ENCODE measurements around the gene MAP1S. TPM values are rescaled to one million over a fixed set of nuclear protein-coding genes. Genes with fewer than 3 reads are reported as not detected.

Gene MAP1S
- 7.8 and 18.4 TPM in 2 replicates for polyA plus RNA-seq (2012; rRNA removed)
- polyA plus RNA-seq (2012; cell fraction: cytosol; rRNA removed): 4.9 and 9.1 TPM in 2 replicates
- polyA plus RNA-seq (2012; cell fraction: nucleus; rRNA removed): 24.7 and 42.3 TPM in 2 replicates

- Histone ChIP-seq H3K27ac (ENCODE audit: low read depth in 2 of 2, low read length in 1 of 2) (peak within 1 kb of the TSS in 1 of 2 experiments; percentile 54; a peak in 1 of 4 replicates), H3K4me1 (ENCODE audit: control insufficient read depth in 1 of 2, insufficient read depth in 2 of 2, low read depth in 1 of 2, low read length in 1 of 2) (peaks cover 16 to 20% of the 10 kb centered on the region in 2 experiments; a peak in 2 of 4 replicates), H2AFZ (ENCODE audit: low read depth) (peak within 1 kb of the TSS; percentile 93), H3K36me3 (replicated peaks in 1 of 2; ENCODE audit: control insufficient read depth in 1 of 2, insufficient read depth in 2 of 2, low read length in 1 of 2) (peaks cover 0 to 3% of the 10 kb centered on the region in 2 experiments), H3K4me3 (ENCODE audit: low read depth in 2 of 2, low read length in 1 of 2) (peak within 1 kb of the TSS; percentile 74 to 82), H3K4me2 (peak within 1 kb of the TSS; percentile 96), H3K9me3 (no peaks in the 10 kb centered on the region), H4K20me1 (ENCODE audit: insufficient read depth) (peaks cover 28% of the 10 kb centered on the region), H3F3A (replicated peaks; ENCODE audit: insufficient read depth) (no peaks in the 10 kb centered on the region), H3K9me2 (no peaks in the 10 kb centered on the region), H3K79me2 (ENCODE audit: insufficient read depth) (peaks cover 34% of the 10 kb centered on the region), H3K9ac (peak within 1 kb of the TSS; percentile 75), H3K27me3 (ENCODE audit: insufficient read depth) (no peaks in the 10 kb centered on the region)
- WGBS (ENCODE audit: low lambda C conversion rate): 12% methylated on average over 10 of the region's 53 CpGs
- peak; percentile 98 for DNase-seq
- ChIA-PET POLR2A (interaction anchor here (0.8 to 1.5 kb wide), 2 partner anchors 113 to 140 kb away, joined by 3 to 4 read pairs; partner anchors contain the start of gene RPL18A), CTCF (interaction anchor here (1.1 to 5.9 kb wide), 5 partner anchors 13 to 140 kb away, joined by 3 to 30 read pairs (median 4); partner anchors contain the start of gene RPL18A)
- no peak for TF ChIP-seq EP300 (IDR thresholded peaks at IDR 0.05; ENCODE audit: borderline replicate concordance in 1 of 2, low read depth in 1 of 2, low read length in 1 of 2)
- peak; percentile 65 for TF ChIP-seq GABPA (IDR thresholded peaks at IDR 0.05; ENCODE audit: low read depth)
- peak; percentile 85 for TF ChIP-seq POLR2AphosphoS5 (IDR thresholded peaks at IDR 0.05; ENCODE audit: low read depth, low read length)
- no peak for TF ChIP-seq CHD2 (IDR thresholded peaks at IDR 0.05; ENCODE audit: low read length, partially characterized antibody)
- TF ChIP-seq YY1 (IDR thresholded peaks at IDR 0.05; ENCODE audit: low read depth): peak; percentile 91
- peak; percentile 36; the same call in 1 of the 2 replicates for TF ChIP-seq ELF1 (IDR thresholded peaks at IDR 0.05)
- TF ChIP-seq MXI1 (IDR thresholded peaks at IDR 0.05; ENCODE audit: low read depth, low read length): peak; percentile 54; the same call in 1 of the 2 replicates
- no peak for TF ChIP-seq RAD21 (IDR thresholded peaks at IDR 0.05; ENCODE audit: low read length)
- peak; percentile 94 for TF ChIP-seq TAF1 (IDR thresholded peaks at IDR 0.05; ENCODE audit: borderline replicate concordance, low read depth, low read length)
- peak; percentile 27; the same call in 1 of the 2 replicates for TF ChIP-seq USF1 (IDR thresholded peaks at IDR 0.05; ENCODE audit: borderline replicate concordance, low read depth)
Observed at GRCh38 chr19:17718947-17719711, at the start of gene MAP1S. TSS of gene MAP1S (plus strand) at chr19:17719480. CDS start at chr19:17719503, 23 bp downstream.

- Histone ChIP-seq H3K4me1 (ENCODE audit: control insufficient read depth in 1 of 2, insufficient read depth in 2 of 2, low read depth in 1 of 2, low read length in 1 of 2) (peaks cover 0 to 6% of the 10 kb centered on the region in 2 experiments; a peak in 1 of 4 replicates), H3K9ac (no peak overlapping the region), H3K4me3 (ENCODE audit: low read depth in 2 of 2, low read length in 1 of 2) (no peak overlapping the region), H3K27me3 (ENCODE audit: insufficient read depth) (no peaks in the 10 kb centered on the region), H3K9me2 (no peaks in the 10 kb centered on the region), H3K27ac (ENCODE audit: low read depth in 2 of 2, low read length in 1 of 2) (no peak overlapping the region), H3K36me3 (replicated peaks in 1 of 2; ENCODE audit: control insufficient read depth in 1 of 2, insufficient read depth in 2 of 2, low read length in 1 of 2) (no peaks in the 10 kb centered on the region), H2AFZ (ENCODE audit: low read depth) (no peak overlapping the region), H3K79me2 (ENCODE audit: insufficient read depth) (no peaks in the 10 kb centered on the region), H3F3A (replicated peaks; ENCODE audit: insufficient read depth) (no peaks in the 10 kb centered on the region), H4K20me1 (ENCODE audit: insufficient read depth) (no peaks in the 10 kb centered on the region), H3K4me2 (no peak overlapping the region), H3K9me3 (no peaks in the 10 kb centered on the region)
- 60% methylated on average over 2 of the region's 2 CpGs for WGBS (ENCODE audit: low lambda C conversion rate)
- no peak for TF ChIP-seq SIN3A (IDR thresholded peaks at IDR 0.05; ENCODE audit: borderline replicate concordance, low read depth, low read length)
- no peak for TF ChIP-seq RFX5 (IDR thresholded peaks at IDR 0.05; ENCODE audit: low read length)
- no peak for TF ChIP-seq PBX3 (IDR thresholded peaks at IDR 0.05)
- TF ChIP-seq CHD2 (IDR thresholded peaks at IDR 0.05; ENCODE audit: low read length, partially characterized antibody): peak; percentile 76
- TF ChIP-seq RAD21 (IDR thresholded peaks at IDR 0.05; ENCODE audit: low read length): no peak
- no peak for TF ChIP-seq NFIC (IDR thresholded peaks at IDR 0.05; ENCODE audit: borderline replicate concordance)
- TF ChIP-seq GABPA (IDR thresholded peaks at IDR 0.05; ENCODE audit: low read depth): no peak
- no peak for TF ChIP-seq MEF2A (IDR thresholded peaks at IDR 0.05; ENCODE audit: borderline replicate concordance, low read depth)
- TF ChIP-seq TAF1 (IDR thresholded peaks at IDR 0.05; ENCODE audit: borderline replicate concordance, low read depth, low read length): no peak
- no peak for TF ChIP-seq MXI1 (IDR thresholded peaks at IDR 0.05; ENCODE audit: low read depth, low read length)
- no peak for TF ChIP-seq RCOR1 (IDR thresholded peaks at IDR 0.05; ENCODE audit: low read length)
- TF ChIP-seq EZH2phosphoT487 (IDR thresholded peaks at IDR 0.05; ENCODE audit: borderline replicate concordance, low read depth): no peak
- TF ChIP-seq FOXJ3 (CRISPR knock-in tag; IDR thresholded peaks at IDR 0.05): no peak
- TF ChIP-seq USF1 (IDR thresholded peaks at IDR 0.05; ENCODE audit: borderline replicate concordance, low read depth): peak; percentile 87
- TF ChIP-seq ZBTB33 (IDR thresholded peaks at IDR 0.05; ENCODE audit: borderline replicate concordance, low read depth): no peak
- ChIA-PET POLR2A (no interaction called here), CTCF (interaction anchor here (0.9 kb wide), 1 partner anchor 11 kb away, joined by 3 read pairs; no protein-coding TSS in a partner anchor)
- peak; percentile 73 for DNase-seq
Observed at GRCh38 chr19:17671906-17672305, 47.4 kb upstream of the MAP1S start.

All from SK-N-SH (cell line).